ENCODE measurements around the gene COG4.
"Not testable (repeated sequence)": the region's sequence is repeated elsewhere in the genome, so short reads cannot be mapped to it uniquely, and the experiment has no call there.

- not testable (repeated sequence) for TF ChIP-seq EZH2 (IDR thresholded peaks at IDR 0.05; ENCODE audit: insufficient read depth, poor library complexity, severe bottlenecking); EZH2phosphoT487 (IDR thresholded peaks at IDR 0.05; ENCODE audit: insufficient read depth, low read depth)
These were observed 73.0 kb downstream of the COG4 start for GRCh38 chr16:70450142-70451003.

Data from GM23248 (cell line).